ENCODE results near the gene MYL10.
A peak's percentile ranks its signal among the peaks of the same experiment; 100 is the strongest.

Gene MYL10

DNA sequence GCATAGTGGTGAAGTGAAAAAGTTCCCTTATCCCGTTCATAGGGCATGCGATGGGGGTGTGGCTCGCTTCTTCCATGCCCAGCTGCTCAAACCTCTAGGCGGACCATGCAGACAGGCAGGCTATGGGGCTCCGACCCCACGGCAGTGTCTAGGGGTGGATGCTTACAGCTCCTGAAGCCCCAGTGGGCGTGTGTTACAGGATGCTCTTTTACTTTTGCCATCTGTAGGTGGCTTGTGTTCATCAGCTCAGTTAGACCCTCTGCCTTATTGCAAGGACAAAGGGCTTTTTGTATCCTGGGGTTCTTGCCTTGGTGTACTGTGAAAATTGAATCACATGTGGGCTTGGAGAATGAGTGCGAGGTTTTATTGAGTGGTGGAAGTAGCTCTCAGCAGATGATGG is at the start of gene MYL10:
TSS of gene MYL10 (minus strand) at position 126 of the 400 bp plus-strand sequence. CDS start 178 bp downstream, outside the sequence.
- H3K9ac ChIP-seq: no peak within 1 kb of the TSS
- H3K4me2 ChIP-seq: peak within 1 kb of the TSS; percentile 74
- peaks cover 11% of the 10 kb centered on the region; the same call in 1 of the 2 replicates for H3K27me3 ChIP-seq
- no peaks in the 10 kb centered on the region for H4K20me1 ChIP-seq
- no peak for TF ChIP-seq Cebpa-rat (IDR thresholded peaks at IDR 0.05)
- H3K27ac ChIP-seq: no peak within 1 kb of the TSS
- H3K4me1 ChIP-seq: peaks cover 37% of the 10 kb centered on the region
- H3K9me3 ChIP-seq: no peaks in the 10 kb centered on the region
- H3K36me3 ChIP-seq: no peaks in the 10 kb centered on the region
- H3K4me3 ChIP-seq: no peak within 1 kb of the TSS

DNA sequence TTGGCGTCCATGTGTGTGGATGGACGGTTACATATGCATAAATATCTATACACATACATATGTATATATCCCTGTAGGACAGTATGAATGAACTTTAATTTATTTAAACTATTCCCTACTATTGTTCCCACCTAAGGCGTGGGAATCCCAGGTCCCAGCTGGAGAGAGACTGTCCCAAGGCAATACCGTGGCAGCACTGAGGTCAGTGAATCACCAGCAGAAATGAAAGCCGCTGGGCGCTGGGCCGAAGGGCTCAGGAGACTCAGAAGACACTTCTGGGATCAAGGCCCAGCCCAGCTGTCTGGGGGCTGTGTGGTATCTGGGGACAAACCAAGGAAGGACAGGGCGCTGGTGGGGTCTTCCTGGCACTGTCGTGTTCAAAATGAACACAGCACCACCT is 49.6 kb upstream of the MYL10 start:
- Histone ChIP-seq H3K4me1 (peaks cover 10% of the 10 kb centered on the region), H3K9me3 (no peaks in the 10 kb centered on the region), H3K27me3 (no peaks in the 10 kb centered on the region), H3K9ac (no peak overlapping the region), H3K36me3 (no peaks in the 10 kb centered on the region), H3K4me3 (no peak overlapping the region), H4K20me1 (no peaks in the 10 kb centered on the region), H3K27ac (no peak overlapping the region), H3K4me2 (no peak overlapping the region)
- no peak for TF ChIP-seq Cebpa-rat (IDR thresholded peaks at IDR 0.05)

DNA sequence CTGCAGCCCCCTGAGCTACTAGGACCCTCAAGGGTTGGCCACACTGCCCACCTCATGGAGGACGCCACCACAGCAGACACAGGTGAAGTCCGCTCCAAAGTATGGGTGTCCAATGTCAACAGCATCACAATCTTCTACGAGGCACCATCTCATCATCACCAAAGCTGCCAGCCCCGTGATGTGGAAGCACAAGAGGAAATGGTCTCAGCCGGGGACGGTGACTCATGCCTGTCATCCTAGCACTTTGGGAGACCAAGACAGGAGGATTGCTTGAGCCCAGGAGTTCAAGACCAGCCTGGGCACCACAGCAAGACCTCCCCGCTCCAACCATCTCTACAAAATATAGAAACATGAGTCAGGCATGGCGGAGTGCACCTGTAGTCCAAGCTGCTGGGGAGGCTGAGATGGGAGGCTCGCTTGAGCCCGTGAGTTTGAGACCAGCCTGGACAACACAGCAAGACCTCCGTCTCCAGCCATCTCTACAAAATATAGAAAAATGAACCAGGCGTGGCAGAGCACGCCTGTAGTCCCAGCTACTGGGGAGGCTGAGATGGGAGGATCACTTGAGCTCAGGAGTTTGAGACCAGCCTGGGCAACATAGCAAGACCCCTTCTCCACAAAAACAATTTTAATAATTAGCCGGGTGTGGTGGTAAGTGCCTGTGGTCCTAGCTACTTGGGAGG is 48.8 kb upstream of the MYL10 start:
- H3K27ac ChIP-seq: no peak overlapping the region
- H3K9me3 ChIP-seq: peaks cover 5% of the 10 kb centered on the region; the same call in 1 of the 2 replicates
- H3K4me1 ChIP-seq: peaks cover 16% of the 10 kb centered on the region
- H3K27me3 ChIP-seq: no peaks in the 10 kb centered on the region
- H3K36me3 ChIP-seq: no peaks in the 10 kb centered on the region
- no peak for TF ChIP-seq Cebpa-rat (IDR thresholded peaks at IDR 0.05)
- H3K4me3 ChIP-seq: no peak overlapping the region
- no peaks in the 10 kb centered on the region for H4K20me1 ChIP-seq
- H3K9ac ChIP-seq: no peak overlapping the region
- H3K4me2 ChIP-seq: no peak overlapping the region

DNA sequence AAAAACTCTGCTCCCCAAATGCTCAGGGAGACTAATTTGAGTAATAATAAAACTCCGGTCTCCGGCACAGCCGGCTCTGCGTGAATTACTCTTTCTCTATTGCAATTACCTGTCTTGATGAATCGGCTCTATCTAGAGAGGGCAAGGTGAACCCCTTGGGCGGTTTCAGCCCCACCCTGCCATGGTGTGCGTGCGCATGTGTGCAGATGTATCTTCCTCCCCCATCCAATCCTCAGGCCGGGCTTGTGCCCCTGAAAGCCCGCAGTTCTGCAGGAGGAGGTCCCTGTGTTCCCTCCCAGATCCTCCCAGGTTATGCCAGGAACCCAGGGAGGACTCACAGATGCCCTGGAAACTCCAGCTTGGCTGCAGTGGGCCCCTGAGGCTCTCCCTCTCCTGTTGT is 48.3 kb upstream of the MYL10 start:
- no peaks in the 10 kb centered on the region for H4K20me1 ChIP-seq
- peaks cover 5% of the 10 kb centered on the region; the same call in 1 of the 2 replicates for H3K9me3 ChIP-seq
- no peak overlapping the region for H3K4me3 ChIP-seq
- H3K27ac ChIP-seq: no peak overlapping the region
- H3K4me2 ChIP-seq: no peak overlapping the region
- no peaks in the 10 kb centered on the region for H3K36me3 ChIP-seq
- no peak for TF ChIP-seq Cebpa-rat (IDR thresholded peaks at IDR 0.05)
- no peaks in the 10 kb centered on the region for H3K27me3 ChIP-seq
- no peak overlapping the region for H3K9ac ChIP-seq
- peaks cover 21% of the 10 kb centered on the region for H3K4me1 ChIP-seq

DNA sequence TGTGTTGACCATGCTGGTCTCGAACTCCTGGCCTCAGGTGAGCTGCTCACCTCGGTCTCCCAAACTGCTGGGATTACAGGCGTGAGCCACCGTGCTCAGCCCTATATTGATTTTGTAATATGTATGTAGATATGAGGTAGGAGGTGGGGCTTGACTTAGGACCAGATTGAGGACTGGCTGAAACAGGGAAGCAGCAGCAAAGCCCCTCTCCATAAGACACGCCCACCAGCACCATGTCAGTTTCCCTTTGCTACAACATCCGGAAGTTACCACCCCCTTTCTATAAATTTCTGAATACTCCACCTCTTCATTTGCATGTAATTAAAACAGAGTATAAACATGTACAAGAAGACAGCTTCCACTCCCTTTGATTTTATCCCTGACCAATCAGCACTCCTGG is 47.9 kb upstream of the MYL10 start:
- no peak overlapping the region for H3K9ac ChIP-seq
- H3K27ac ChIP-seq: no peak overlapping the region
- peaks cover 26% of the 10 kb centered on the region for H3K4me1 ChIP-seq
- H3K27me3 ChIP-seq: no peaks in the 10 kb centered on the region
- peaks cover 5% of the 10 kb centered on the region; the same call in 1 of the 2 replicates for H3K9me3 ChIP-seq
- no peak overlapping the region for H3K4me3 ChIP-seq
- no peaks in the 10 kb centered on the region for H4K20me1 ChIP-seq
- no peaks in the 10 kb centered on the region for H3K36me3 ChIP-seq
- no peak overlapping the region for H3K4me2 ChIP-seq
- no peak for TF ChIP-seq Cebpa-rat (IDR thresholded peaks at IDR 0.05)

DNA sequence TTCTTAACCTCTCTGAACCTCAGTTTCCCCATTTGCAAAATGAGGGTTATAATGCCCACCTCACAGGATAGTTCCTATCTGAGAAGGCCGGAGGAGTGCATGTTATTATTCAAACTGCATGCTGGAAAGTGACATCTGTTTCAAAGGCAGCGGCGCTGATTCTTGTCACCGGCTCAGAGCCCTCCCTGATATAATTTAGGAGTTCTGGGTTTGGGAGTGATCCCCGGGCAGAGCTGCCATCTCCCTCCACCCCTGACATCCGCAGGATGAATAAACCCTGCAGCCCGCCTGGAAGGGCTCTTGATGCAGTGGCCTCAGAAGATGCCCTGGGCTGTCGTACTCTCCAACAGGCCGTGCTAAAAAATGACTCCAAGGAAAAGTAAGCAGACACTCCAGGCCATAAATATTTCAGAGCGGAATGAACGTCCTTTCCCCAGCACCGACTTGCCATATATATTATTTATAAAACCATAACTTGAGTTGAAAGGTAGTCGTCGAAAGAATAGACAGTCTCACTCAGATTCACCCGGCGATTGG is 47.0 kb upstream of the MYL10 start:
- H3K27ac ChIP-seq: no peak overlapping the region
- H3K4me3 ChIP-seq: no peak overlapping the region
- peaks cover 34% of the 10 kb centered on the region for H3K4me1 ChIP-seq
- no peaks in the 10 kb centered on the region for H3K27me3 ChIP-seq
- H3K36me3 ChIP-seq: no peaks in the 10 kb centered on the region
- H3K9me3 ChIP-seq: peaks cover 5% of the 10 kb centered on the region; the same call in 1 of the 2 replicates
- no peaks in the 10 kb centered on the region for H4K20me1 ChIP-seq
- no peak overlapping the region for H3K9ac ChIP-seq
- TF ChIP-seq Cebpa-rat (IDR thresholded peaks at IDR 0.05): no peak
- no peak overlapping the region for H3K4me2 ChIP-seq

DNA sequence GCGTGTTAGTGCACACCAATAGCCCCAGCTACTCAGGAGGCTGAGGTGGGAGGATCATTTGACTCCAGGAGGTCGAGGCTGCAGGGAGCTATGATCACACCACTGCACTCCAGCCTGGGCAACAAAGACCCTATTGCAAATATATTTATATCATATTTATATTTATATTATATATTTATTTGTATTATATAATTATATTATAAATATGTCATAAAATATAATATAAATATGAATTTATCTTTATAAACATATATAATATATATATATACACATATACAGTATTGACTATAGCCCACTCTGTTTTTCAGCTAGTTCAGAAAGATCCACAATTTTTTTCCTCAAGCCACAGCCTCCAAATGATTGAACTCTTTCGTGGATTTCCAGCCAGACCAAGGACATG is 45.3 kb upstream of the MYL10 start:
- H3K27me3 ChIP-seq: no peaks in the 10 kb centered on the region
- H3K36me3 ChIP-seq: no peaks in the 10 kb centered on the region
- peaks cover 38% of the 10 kb centered on the region for H3K4me1 ChIP-seq
- H3K9me3 ChIP-seq: peaks cover 5% of the 10 kb centered on the region; the same call in 1 of the 2 replicates
- TF ChIP-seq Cebpa-rat (IDR thresholded peaks at IDR 0.05): no peak
- no peak overlapping the region for H3K9ac ChIP-seq
- H3K27ac ChIP-seq: no peak overlapping the region
- H4K20me1 ChIP-seq: no peaks in the 10 kb centered on the region
- no peak overlapping the region for H3K4me3 ChIP-seq
- no peak overlapping the region for H3K4me2 ChIP-seq

DNA sequence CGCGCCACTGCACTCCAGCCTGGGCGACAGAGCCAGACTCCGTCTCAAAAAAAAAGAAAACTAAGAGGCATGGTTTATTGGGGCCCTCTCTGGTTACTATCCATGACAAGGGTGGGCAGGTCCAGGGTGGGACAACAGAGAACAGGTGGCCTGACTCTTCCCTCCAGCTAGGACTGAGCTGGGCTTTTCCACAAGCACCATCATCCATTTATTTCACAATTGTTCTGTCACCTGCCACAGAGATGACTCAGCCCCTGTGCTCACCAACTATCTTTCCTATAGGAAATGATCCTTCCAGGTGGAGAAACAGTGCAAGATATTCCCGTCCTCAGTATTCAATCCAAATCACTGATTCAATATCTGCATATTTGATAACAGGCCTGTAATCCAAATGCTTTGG is 44.9 kb upstream of the MYL10 start:
- Histone ChIP-seq H3K4me2 (no peak overlapping the region), H3K9ac (no peak overlapping the region), H3K4me1 (peaks cover 38% of the 10 kb centered on the region), H3K4me3 (no peak overlapping the region), H3K27me3 (no peaks in the 10 kb centered on the region), H3K36me3 (no peaks in the 10 kb centered on the region), H3K27ac (no peak overlapping the region), H4K20me1 (no peaks in the 10 kb centered on the region), H3K9me3 (peaks cover 10% of the 10 kb centered on the region)
- no peak for TF ChIP-seq Cebpa-rat (IDR thresholded peaks at IDR 0.05)

DNA sequence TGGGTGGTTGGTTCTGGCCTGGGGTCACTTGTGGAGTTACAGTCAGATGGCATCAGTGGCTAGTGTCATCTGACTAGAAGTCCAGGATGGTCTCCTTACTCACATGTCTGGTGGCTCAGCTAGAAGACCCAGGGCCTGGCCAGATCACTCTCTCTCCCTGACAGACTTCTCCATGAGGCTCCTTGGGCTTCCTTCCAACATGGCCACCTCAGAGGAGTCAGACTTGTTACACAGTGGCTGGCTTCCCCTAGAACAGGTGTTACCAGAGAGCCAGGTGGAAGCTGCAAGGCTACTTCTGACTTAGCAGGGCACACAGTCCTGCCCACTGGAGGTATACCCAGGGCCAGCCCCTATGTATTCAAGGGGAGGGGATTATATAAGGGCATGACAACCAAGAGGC is 44.2 kb upstream of the MYL10 start:
- peak overlapping the region; percentile 69 for H3K27ac ChIP-seq
- no peaks in the 10 kb centered on the region for H3K27me3 ChIP-seq

More for the DNA sequence above, 44.2 kb upstream of the MYL10 start:
- TF ChIP-seq Cebpa-rat (IDR thresholded peaks at IDR 0.05): no peak
- H3K4me1 ChIP-seq: peaks cover 40% of the 10 kb centered on the region
- H3K36me3 ChIP-seq: no peaks in the 10 kb centered on the region
- H3K9me3 ChIP-seq: peaks cover 14% of the 10 kb centered on the region
- H3K9ac ChIP-seq: no peak overlapping the region; the same call in 1 of the 2 replicates
- H4K20me1 ChIP-seq: no peaks in the 10 kb centered on the region
- H3K4me2 ChIP-seq: peak overlapping the region; percentile 84
- no peak overlapping the region for H3K4me3 ChIP-seq
